HG02759 (cell line): Measurements from ENCODE around the gene MINDY2.
"Not testable (repeated sequence)": the region's sequence is repeated elsewhere in the genome, so short reads cannot be mapped to it uniquely, and the experiment has no call there.

Source experiments
- ATAC-seq: cut with Tn5 transposase; IDR thresholded peaks from one replicate; pipeline ENCODE4 v1.9.1; 2021; ENCODE audit warnings: mild to moderate bottlenecking, moderate library complexity; ENCODE audit not compliant: unreplicated experiment

The MINDY2 gene

DNA sequence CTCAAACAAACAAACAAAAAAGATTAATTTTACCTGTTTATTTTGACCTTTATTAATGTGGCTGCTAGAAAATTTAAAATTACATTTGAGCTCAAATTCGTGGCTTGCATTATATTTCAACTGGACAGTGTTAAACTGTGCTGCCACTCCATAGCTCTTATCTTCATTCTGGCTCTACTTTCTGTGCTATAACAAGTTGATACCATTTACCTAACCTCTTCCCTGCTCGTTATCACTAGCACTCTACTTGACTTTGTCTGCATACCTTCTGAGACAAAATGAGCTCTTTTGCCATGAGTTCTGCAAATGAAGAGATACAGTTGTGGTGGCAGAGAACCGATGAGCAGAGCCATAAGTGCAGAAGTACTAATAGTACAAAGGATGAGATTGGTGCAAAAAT lies 26.4 kb downstream of the MINDY2 start:
- ATAC-seq: no peak

DNA sequence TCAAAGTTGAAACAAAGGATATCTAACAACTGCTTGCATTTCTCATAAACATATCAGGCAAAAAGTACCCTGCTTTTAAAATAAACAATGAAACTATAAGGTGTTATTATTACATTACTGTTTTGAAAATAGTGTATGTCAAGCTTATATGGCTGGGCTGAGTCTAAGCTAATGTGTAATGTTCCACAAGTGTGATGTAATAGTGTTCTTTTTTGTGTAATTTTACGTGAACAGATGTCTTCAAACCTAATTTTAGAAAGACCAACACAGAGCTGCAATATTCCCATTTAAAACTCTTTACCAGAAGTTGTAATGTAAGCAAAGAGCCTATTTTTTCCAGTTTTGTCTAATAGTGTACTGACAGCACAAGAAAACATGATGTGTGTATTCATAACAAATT lies 34.0 kb downstream of the MINDY2 start:
- ATAC-seq: no peak

DNA sequence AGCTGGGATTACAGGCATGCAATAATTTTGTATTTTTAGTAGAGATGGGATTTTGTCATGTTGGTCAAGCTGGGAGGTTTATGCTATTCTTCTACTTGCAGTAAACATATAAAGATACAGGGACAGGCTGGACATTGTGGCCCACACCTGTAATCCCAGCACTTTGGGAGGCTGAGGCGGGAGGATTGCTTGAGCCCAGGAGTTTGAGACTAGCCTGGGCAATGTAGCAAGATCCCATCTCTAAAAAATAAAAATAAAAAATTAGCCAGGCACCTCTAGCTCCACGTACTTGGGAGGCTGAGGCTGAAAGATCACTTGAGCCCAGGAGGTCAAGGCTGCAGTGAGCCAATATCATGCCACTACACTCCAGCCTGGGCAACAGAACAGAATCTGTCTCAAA lies 52.2 kb downstream of the MINDY2 start:
- not testable (repeated sequence) for ATAC-seq

DNA sequence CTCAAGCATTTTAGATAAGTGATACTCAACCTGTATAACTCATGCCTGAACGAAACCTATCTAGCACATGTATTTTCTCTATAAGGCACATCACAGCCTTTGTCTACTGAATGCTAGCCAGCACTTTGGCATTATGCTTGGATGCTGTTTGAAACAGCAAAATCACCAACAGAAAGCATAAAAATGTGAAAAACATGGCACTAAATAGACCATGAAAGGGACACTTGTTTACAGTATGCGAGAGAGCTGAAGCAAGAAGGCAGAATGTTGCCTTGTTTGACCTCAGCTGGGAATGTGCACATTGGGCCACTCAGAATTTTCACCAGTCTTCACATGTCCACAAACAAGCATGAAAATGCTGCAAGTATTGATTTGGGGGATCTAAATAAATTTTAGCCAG lies 59.5 kb downstream of the MINDY2 start:
- ATAC-seq: no peak

DNA sequence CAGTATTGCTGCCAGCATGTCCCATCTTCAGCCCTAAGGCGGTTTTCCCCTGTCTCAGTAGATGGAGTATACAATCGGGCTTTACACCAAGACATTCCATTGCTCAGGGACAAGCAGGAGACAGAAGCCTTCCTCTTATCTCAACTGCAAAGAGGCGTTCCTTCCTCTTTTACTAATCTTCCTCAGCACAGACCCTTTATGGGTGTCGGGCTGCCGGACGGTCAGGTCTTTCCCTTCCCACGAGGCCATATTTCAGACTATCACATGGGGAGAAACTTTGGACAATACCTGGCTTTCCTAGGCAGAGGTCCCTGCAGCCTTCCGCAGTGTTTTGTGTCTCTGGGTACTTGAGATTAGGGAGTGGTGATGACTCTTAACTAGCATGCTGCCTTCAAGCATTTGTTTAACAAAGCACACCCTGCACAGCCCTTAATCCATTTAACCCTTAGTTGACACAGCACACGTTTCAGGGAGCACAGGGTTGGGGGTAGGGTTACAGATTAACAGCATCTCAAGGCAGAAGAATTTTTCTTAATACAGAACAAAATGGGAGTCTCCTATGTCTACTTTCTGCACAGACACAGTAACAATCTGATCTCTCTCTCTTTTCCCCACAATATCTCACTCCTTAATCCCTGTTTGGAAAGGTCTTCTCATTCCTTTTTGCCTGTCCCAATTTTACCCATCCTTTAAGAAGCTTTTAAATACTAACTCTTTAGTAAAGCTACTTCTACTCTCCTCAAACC lies 62.8 kb downstream of the MINDY2 start:
- not testable (repeated sequence) for ATAC-seq

DNA sequence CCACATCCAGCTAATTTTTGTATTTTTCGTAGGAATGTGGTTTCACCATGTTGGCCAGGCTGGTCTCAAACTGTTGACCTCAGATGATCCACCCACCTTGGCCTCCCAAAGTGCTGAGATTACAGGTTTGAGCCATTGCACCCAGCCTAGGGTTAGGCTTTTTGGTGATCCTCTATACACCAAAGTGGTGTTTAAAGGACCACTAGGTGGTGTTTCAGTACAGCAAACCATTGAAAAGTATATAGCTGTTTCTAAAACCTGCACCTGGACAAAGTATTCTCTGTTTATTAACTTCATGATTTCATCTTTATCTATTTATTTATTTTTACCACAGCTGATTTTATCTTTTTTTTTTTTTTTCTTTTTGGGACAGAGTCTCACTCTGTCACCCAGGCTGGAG lies 68.4 kb downstream of the MINDY2 start:
- ATAC-seq: no peak

GRCh38 chr15:58840048-58840447 lies 68.9 kb downstream of the MINDY2 start:
- no peak for ATAC-seq

- ATAC-seq: no peak
Observed at GRCh38 chr15:58842713-58843396, 71.8 kb downstream of the MINDY2 start.

DNA sequence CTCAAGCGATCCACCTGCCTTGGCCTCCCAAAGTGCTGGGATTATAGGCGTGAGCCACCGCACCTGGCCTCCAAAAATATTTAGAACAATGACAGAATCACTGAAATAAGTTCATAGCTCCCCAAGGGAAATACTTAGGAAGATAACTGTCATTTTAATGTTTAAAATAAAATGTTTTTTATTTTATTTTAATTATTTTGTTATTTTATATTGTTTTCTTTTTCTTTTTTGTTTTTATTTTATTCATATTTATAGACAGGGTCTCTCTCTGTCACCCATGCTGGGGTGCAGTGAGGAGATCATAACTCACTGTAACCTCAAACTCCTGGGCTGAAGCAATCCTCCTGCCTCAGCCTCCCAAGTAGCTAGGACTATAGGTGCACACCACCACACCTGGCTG lies 80.1 kb downstream of the MINDY2 start:
- ATAC-seq: not testable (repeated sequence)

GRCh38 chr15:58852347-58852746 lies 81.2 kb downstream of the MINDY2 start:
- no peak for ATAC-seq

DNA sequence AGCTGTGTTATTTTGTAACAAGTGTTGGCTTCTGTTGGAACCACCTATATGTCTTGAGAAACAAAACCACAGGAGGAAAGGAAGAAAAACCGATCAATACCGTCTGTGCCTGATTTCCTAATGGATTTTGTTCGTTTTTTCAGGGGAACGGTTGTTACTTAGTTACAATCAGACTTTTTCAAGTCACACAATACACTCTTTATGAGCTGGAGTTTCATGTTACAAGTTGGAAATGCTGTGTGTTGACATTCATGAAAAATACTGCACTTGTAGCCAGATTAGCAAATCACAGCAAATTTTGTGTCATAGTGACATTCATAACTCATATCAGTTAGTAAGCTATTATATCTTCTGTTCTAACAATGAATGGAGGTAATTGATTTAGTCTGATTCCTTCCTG lies 83.5 kb downstream of the MINDY2 start:
- ATAC-seq: no peak

DNA sequence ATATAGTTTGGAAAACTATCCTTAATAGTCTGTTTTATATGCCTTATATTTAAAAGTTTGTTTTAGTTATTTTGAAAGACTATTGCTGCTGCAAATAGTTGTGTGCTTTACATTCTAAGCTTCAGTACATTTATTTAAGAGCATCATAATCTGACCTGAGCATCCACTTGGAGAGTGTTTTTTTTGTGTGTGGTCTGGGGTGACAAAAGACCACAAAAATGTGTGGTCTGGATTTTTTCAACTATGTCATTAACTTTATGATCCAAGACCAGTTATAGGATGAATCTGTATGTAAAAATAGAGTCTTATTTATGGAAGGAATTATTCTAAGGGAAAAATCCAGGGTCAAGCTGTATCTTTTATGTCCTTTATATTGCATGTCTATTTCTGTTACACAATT lies 85.0 kb downstream of the MINDY2 start:
- ATAC-seq: no peak

DNA sequence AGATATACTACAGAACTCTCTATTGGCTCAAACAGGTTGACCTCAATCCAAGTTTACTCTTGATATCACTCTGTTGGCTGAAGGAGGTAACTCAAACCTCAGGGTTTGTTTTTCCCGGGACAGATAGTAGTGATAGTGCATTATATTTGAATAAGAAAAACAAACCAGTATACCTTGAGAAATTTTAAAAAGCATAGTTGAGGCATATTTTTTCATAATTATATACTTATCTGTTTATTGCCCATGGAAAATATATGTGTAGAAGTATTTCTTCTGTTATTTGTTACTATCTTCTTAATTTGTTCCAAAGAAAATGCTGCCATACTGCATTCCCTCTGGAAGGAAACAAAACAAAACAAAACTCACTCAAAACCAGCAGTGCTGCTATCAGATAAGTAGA lies 85.5 kb downstream of the MINDY2 start:
- ATAC-seq: not testable (repeated sequence)

DNA sequence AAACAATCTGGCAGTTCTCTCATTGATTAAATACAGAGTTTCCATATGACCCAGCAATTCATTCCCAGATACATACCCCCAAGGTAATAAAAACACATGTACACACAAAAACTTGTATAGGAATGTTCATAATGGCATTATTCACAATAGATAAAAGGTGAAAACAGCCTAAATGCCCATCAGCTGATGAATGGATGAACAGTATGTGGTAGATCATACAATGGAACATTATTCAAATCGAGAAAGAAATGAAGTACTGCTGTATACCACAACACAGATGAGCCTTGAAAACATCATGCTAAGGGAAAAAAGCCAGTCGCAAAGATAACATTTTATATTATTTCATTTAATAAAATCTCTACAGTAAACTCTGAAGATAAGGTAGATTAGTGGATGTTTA lies 91.2 kb downstream of the MINDY2 start:
- no peak for ATAC-seq

DNA sequence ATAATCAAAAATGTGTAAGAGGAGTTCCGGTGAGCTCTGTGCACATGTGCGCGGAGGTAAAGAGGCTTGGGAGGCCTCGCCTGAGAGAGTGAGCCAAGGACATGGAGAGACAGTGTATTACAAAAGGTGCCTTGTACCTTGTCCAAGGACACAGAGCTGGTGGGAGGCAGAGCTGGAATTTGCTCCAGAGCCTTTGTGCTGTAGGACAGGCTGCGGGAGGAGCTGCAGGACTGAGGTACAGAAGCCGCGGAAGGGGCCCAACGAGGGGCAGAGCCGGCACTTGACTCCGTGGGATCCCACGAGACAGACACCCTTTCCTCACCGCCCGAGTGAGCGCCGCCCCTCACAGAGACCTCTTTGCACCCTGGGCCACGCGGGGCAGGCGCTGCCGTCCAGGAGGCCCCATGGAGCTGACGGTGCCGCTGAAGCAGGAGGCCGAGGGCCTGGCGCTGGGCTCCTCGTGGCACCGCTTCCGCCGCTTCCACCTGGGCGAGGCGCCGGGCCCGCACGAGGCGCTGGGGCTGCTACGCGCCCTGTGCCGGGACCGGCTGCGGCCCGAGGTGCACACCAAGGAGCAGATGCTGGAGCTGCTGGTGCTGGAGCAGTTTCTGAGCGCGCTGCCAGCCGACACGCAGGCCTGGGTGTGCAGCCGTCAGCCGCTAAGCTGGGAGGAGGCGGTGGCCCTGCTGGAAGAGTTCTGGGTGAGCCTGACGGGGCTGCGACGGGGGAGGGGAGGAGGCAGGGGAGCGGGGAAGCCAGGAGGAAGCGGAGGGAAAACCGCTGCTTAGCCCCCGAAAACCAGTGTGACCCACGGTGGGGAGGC lies 93.7 kb downstream of the MINDY2 start:
- no peak for ATAC-seq

DNA sequence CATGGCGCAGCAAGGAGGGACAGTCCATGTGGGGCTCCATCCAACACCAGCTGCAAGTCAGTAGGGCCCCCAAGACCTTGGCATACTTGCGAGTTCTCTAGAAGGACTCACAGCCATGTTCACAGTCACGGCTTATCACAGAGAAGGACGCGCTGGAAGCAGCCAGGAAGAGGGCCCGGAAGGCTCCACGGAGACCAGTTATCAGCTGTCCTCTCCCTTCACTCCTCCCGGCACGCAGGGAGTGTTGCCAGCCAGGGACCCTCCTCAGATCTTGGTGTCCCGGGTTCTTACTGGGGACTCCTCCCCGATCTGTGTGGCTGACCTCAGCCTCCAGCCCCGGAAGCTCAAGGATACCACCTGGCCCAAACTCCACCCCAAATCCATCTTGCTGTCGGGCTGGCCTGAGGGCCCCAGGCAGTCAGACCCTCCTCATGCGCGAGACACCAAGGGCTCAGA lies 94.4 kb downstream of the MINDY2 start:
- ATAC-seq: no peak

DNA sequence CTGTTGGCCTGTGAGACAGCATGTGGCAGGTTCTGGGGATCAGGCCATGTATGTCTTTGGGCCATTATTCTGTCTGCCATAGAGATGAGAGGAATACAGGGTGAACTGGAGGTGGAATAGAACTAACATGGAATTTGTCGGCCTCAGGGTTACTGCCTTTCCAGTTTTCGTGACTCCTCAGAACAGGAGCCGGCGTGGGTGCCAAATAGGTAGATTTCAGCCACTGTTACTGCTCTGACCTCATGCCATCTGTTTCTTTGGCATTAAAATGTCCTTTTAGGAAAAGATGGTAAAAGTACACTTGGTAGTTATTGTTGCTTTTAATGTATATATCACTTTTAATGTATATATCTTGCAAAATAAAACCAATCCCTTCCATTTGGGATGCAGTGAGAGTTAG lies 96.8 kb downstream of the MINDY2 start:
- ATAC-seq: no peak

DNA sequence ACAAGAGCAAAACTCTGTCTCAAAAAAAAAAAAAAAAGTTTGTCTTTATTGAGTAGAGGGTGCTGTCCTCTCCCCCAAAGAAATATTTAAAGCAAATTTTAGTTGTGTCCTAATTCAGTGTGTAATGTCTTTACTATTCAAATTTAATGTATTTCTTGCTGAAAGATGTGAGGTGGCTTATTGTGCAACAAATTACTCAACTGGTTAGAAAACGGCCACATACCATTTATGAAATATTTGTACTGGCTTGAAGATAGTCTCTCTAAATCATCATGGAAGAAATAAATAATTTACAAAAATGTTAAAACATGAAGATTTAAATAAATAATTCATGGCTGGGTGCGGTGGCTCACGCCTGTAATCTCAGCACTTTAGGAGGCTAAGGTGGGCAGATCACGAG lies 99.3 kb downstream of the MINDY2 start:
- ATAC-seq: no peak

DNA sequence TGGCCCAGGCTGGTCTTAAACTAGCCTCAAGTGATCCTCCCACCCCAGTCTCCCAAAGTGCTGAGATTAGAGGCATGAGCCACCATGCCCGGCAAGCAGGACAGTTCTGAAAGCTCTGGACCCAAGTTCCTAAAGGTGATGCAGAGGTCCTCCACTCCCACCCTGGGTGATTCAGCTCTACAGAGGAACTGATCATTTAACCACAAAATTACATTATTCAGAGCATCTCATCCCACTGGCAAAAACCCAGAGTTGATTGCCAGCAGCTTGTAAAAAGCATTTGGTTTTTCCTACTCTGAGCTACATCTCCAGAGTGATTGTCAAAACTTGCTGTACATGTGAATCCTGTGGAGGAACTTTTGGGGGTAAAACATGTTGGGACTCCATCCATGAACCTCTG lies 102.2 kb downstream of the MINDY2 start:
- ATAC-seq: no peak

- ATAC-seq: no peak
Observed at GRCh38 chr15:58875343-58875742, 104.2 kb downstream of the MINDY2 start.

GRCh38 chr15:58876306-58877106 lies 105.4 kb downstream of the MINDY2 start:
- ATAC-seq: no peak
